ENCODE data around the gene ID3.

Gene ID3

DNA sequence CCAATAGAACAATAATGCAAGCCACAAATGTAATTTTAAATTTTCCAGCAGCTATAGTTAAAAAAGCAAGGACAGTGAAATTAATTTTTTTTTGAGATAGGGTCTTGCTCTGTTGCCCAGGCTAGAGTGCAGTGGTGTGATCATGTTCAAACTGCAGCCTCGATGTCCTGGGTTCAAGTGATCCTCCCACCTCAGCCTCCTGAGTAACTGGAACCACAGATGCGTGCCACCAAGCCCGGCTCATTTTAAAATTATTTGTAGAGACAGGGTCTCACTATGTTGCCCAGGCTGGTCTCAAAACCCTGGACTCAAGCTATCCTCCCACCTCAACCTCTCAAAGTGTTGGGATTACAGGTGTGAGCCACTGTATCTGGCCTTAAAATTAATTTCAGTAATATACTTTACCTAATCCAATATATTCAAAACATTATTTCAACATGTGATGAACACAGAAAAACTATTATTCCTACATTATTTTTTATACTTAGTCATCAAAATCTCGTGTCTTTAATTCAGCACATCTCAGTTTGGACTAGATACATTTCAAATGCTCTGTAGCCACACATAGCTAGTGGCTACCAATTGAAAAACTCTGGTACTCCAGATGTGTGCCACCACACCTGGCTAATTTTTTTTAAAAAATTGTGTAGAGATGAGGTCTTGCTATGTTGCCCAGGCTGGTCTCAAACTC lies 10.8 kb upstream of the ID3 start:
- in situ Hi-C loops (cut with HindIII; ENCODE audit: low sequenced_read_pairs): no loop called here
- no peak overlapping the region for H3K4me3 ChIP-seq (ENCODE audit: low read depth, low read length)
- DNase-seq (ENCODE audit: low read depth): no peak
- TF ChIP-seq, protein P1, sequence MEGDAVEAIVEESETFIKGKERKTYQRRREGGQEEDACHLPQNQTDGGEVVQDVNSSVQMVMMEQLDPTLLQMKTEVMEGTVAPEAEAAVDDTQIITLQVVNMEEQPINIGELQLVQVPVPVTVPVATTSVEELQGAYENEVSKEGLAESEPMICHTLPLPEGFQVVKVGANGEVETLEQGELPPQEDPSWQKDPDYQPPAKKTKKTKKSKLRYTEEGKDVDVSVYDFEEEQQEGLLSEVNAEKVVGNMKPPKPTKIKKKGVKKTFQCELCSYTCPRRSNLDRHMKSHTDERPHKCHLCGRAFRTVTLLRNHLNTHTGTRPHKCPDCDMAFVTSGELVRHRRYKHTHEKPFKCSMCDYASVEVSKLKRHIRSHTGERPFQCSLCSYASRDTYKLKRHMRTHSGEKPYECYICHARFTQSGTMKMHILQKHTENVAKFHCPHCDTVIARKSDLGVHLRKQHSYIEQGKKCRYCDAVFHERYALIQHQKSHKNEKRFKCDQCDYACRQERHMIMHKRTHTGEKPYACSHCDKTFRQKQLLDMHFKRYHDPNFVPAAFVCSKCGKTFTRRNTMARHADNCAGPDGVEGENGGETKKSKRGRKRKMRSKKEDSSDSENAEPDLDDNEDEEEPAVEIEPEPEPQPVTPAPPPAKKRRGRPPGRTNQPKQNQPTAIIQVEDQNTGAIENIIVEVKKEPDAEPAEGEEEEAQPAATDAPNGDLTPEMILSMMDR (IDR thresholded peaks at IDR 0.05; ENCODE audit: low read depth, low read length, missing control alignments): no peak

DNA sequence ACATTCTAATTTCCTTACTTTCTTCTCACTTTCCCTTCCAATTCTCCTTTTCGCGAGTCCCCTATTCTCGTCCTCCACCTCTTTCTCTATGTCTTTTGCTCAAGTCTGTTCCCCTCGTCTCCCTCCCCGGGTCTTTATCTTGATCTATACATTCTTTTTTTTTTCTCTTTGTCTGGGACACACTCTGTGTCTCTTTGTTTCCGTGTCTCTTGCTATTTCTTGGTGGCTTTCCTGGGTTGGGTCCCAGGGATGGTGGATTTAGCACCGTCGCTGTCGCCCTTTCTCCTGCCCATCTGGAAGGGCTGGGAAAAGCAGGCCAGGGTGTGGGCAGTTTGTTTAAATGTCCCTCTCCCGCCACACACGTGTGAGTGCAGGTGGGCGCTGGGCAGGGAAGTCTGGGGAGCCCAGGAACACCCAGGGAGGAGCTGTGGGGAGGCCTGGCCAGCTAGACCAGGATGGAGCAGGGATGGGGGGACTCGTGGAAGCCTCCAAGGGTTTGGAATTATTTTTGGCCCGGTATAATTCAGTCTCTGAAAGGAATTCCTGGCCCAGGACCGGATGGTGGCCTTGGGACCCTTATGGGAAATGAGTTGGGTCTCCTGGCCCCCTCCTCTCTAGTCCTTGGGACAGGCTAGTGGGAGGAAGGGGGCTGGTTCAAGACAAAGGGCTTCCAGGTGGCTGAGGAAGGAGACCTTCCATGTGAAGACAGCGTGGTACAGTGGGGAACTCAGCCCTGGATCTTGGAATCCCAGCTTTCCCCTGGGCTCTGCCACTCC lies 9.5 kb upstream of the ID3 start:
- DNase-seq (ENCODE audit: low read depth): no peak
- TF ChIP-seq, protein P1 (IDR thresholded peaks at IDR 0.05; ENCODE audit: low read depth, low read length, missing control alignments): no peak
- in situ Hi-C loops (cut with HindIII; ENCODE audit: low sequenced_read_pairs): no loop called here
- H3K4me3 ChIP-seq (ENCODE audit: low read depth, low read length): peak overlapping the region; percentile 44

- TF ChIP-seq, protein P1 (IDR thresholded peaks at IDR 0.05; ENCODE audit: low read depth, low read length, missing control alignments): no peak
- DNase-seq (ENCODE audit: low read depth): no peak
- in situ Hi-C loops (cut with HindIII; ENCODE audit: low sequenced_read_pairs): no loop called here
- peak overlapping the region; percentile 44 for H3K4me3 ChIP-seq (ENCODE audit: low read depth, low read length)
These were observed 8.8 kb upstream of the ID3 start for GRCh38 chr1:23567996-23568607.

DNA sequence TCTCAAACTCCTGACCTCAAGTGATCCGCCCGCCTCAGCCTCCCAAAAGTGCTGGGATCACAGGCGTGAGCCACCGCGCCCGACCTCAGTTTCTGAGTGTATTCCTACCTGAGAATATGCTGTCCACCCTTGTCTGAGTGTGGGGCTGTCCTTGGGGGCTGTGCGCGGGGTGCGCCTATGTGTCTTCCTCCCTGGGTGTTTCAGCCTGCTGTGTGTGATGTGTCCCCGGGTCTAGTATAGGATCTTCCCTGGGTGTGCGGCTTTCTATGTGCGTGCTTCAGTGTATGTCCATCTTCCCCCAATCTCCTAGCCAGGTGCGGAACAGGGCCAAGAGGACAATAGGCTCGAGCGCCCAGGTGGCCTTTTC lies 8.3 kb upstream of the ID3 start:
- TF ChIP-seq, protein P1 (IDR thresholded peaks at IDR 0.05; ENCODE audit: low read depth, low read length, missing control alignments): no peak
- in situ Hi-C loops (cut with HindIII; ENCODE audit: low sequenced_read_pairs): no loop called here
- peak overlapping the region; percentile 44 for H3K4me3 ChIP-seq (ENCODE audit: low read depth, low read length)
- DNase-seq (ENCODE audit: low read depth): no peak

DNA sequence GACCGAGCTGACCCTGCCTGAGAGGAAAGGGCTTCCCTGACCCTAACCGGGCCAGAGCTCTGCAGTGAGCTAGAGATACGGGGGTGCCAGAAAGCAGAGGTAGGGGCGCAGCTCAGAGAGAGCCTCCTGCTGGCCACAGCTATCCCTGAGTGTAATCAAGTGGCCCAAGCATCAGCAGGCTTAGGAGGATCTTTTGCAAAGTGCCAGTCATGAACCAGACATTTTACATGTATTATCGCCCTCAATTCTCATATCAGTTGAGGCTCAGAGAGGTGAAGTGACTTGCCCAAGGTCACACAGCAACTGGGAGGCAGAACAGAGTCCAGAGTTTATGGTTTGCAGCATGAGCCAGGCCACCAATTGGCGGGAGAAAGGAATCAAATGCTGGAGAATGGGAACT lies 7.0 kb upstream of the ID3 start:
- no peak overlapping the region for H3K4me3 ChIP-seq (ENCODE audit: low read depth, low read length)
- in situ Hi-C loops (cut with HindIII; ENCODE audit: low sequenced_read_pairs): no loop called here
- TF ChIP-seq, protein P1 (IDR thresholded peaks at IDR 0.05; ENCODE audit: low read depth, low read length, missing control alignments): peak; percentile 18
- no peak for DNase-seq (ENCODE audit: low read depth)

DNA sequence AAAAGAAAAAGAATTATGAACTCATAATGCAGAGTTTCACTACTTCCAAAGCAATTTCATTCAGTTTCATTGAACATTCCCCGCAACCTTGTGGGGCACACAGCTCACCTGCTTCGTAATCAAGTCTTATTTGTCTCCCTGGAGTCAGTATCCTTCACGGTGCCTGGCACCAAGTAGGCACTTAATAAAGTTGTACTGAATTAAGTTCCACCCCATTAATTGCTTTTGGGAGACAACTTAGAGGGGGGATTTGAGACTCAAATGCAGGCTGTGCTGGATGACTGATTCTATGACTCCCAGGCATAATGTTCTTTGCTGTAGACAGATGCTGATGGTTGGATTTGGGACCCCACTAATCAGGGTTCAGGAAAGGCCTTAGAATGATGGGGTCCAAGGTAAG lies 6.5 kb upstream of the ID3 start:
- TF ChIP-seq, protein P1 (IDR thresholded peaks at IDR 0.05; ENCODE audit: low read depth, low read length, missing control alignments): no peak
- H3K4me3 ChIP-seq (ENCODE audit: low read depth, low read length): no peak overlapping the region
- DNase-seq (ENCODE audit: low read depth): no peak
- in situ Hi-C loops (cut with HindIII; ENCODE audit: low sequenced_read_pairs): no loop called here
